ENCODE results near the gene FAM177A1.

DNA sequence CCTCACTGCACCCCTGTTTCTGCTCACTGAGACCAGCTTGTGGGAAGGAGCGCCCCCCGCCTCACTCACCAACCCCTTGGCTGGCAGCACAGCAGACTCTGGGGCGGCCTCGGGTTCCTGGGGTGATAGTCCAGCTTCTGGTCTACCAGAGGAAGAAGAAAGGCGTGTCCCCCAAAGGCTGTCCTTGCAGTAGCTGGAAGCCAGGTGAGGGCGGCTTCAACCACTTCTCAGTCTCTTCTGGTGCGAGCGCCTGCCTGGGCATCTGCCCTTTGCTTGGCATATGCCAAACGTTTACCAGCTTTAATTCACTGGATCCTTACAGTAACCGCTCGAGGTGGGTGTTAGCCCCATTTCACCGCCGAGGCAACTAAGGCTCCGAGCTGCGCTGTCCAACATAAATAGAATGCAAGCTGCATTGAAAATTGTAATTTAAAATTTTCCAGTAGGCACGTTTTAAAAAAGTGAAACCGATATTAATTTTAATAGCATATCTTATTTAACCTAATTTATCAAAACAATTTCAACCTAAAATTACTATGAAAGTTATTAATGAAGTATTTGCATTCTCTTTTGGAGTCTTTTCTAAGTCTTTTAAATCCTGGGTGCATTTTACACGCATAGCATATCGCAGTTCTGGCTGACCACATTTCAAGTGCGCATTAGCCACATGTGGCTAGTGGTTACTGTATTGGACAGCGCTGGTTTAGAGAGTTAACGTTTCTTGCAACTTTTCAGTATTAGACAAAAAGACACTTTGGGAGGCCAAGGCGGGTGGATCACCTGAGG lies 872 bp downstream of the FAM177A1 start:
- no peak for TF ChIP-seq POLR2AphosphoS5 (IDR thresholded peaks at IDR 0.05; ENCODE audit: low read depth, low read length)
- TF ChIP-seq POLR2A (IDR thresholded peaks at IDR 0.05; ENCODE audit: low read depth, low read length): no peak
- TF ChIP-seq TAF1 (IDR thresholded peaks at IDR 0.05; ENCODE audit: borderline replicate concordance, low read depth, low read length): no peak

Measured in GM12892 (cell line).